ENCODE results near the gene ZNF140.

DNA sequence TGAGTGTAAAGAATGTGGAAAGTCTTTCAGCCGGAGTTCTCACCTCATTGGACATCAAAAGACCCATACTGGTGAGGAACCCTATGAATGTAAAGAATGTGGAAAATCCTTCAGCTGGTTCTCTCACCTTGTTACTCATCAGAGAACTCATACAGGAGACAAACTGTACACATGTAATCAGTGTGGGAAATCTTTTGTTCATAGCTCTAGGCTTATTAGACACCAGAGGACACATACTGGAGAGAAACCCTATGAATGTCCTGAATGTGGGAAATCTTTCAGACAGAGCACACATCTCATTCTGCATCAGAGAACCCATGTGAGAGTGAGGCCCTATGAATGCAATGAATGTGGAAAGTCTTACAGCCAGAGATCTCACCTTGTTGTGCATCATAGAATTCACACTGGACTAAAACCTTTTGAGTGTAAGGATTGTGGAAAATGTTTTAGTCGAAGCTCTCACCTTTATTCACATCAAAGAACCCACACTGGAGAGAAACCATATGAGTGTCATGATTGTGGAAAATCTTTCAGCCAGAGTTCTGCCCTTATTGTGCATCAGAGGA lies 75.5 kb downstream of the ZNF140 start:
- TF ChIP-seq, protein P1, sequence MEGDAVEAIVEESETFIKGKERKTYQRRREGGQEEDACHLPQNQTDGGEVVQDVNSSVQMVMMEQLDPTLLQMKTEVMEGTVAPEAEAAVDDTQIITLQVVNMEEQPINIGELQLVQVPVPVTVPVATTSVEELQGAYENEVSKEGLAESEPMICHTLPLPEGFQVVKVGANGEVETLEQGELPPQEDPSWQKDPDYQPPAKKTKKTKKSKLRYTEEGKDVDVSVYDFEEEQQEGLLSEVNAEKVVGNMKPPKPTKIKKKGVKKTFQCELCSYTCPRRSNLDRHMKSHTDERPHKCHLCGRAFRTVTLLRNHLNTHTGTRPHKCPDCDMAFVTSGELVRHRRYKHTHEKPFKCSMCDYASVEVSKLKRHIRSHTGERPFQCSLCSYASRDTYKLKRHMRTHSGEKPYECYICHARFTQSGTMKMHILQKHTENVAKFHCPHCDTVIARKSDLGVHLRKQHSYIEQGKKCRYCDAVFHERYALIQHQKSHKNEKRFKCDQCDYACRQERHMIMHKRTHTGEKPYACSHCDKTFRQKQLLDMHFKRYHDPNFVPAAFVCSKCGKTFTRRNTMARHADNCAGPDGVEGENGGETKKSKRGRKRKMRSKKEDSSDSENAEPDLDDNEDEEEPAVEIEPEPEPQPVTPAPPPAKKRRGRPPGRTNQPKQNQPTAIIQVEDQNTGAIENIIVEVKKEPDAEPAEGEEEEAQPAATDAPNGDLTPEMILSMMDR (conservative IDR thresholded peaks at IDR 0.05; ENCODE audit: low read depth, low read length): no peak
- no peak for TF ChIP-seq CEBPB (IDR thresholded peaks at IDR 0.05; ENCODE audit: low read depth, low read length)
- no peak for TF ChIP-seq MAZ (IDR thresholded peaks at IDR 0.05; ENCODE audit: borderline replicate concordance, low read depth, low read length)
- TF ChIP-seq POLR2A (IDR thresholded peaks at IDR 0.05; ENCODE audit: low read depth, low read length): no peak
- TF ChIP-seq, protein P2, sequence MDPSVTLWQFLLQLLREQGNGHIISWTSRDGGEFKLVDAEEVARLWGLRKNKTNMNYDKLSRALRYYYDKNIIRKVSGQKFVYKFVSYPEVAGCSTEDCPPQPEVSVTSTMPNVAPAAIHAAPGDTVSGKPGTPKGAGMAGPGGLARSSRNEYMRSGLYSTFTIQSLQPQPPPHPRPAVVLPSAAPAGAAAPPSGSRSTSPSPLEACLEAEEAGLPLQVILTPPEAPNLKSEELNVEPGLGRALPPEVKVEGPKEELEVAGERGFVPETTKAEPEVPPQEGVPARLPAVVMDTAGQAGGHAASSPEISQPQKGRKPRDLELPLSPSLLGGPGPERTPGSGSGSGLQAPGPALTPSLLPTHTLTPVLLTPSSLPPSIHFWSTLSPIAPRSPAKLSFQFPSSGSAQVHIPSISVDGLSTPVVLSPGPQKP (IDR thresholded peaks at IDR 0.05; ENCODE audit: borderline replicate concordance, low read depth, low read length): no peak
- no peak for TF ChIP-seq RFX5 (IDR thresholded peaks at IDR 0.05; ENCODE audit: low read depth, low read length)
- TF ChIP-seq MAFK (IDR thresholded peaks at IDR 0.05; ENCODE audit: low read depth, low read length): no peak
- TF ChIP-seq, protein P3, sequence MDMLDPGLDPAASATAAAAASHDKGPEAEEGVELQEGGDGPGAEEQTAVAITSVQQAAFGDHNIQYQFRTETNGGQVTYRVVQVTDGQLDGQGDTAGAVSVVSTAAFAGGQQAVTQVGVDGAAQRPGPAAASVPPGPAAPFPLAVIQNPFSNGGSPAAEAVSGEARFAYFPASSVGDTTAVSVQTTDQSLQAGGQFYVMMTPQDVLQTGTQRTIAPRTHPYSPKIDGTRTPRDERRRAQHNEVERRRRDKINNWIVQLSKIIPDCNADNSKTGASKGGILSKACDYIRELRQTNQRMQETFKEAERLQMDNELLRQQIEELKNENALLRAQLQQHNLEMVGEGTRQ (IDR thresholded peaks at IDR 0.05; ENCODE audit: low read depth, low read length): no peak
- TF ChIP-seq RCOR1 (IDR thresholded peaks at IDR 0.05; ENCODE audit: insufficient replicate concordance, low read length): no peak
